ENCODE measurements around the gene GOLGB1. TPM values are rescaled to one million over a fixed set of nuclear protein-coding genes. Genes with fewer than 3 reads are reported as not detected.
"Not testable (repeated sequence)": the region's sequence is repeated elsewhere in the genome, so short reads cannot be mapped to it uniquely, and the experiment has no call there.

Gene GOLGB1
- total and polyA plus RNA-seq, 2 of the 4 experiments (the other 2 are of a cell fraction), result 13.3 to 30.3 TPM

DNA sequence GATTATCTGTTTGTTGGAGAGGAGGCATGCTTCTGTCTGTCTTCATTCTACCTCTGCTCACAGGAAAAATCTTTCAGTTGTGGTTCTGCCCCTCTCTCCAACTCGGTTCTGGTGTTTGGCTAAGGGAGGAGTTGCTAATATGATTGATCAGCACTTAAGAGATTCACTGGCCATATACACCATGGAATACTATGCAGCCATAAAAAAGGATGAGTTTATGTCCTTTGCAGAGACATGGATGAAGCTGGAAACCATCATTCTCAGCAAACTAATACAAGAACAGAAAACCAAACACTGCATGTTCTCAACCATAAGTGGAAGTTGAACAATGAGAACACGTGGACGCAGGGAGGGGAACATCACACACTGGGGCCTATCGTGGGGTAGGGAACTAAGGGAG lies 25.6 kb upstream of the GOLGB1 start:
- BruUV-seq (replicated peaks); H3K4me2 ChIP-seq (ENCODE audit: low read depth, low read length); H2BK5ac ChIP-seq (ENCODE audit: low read depth, low read length, poor library complexity, severe bottlenecking); H2AK9ac ChIP-seq (replicated peaks; ENCODE audit: low read depth, low read length, poor library complexity); H3K4ac ChIP-seq (ENCODE audit: low read depth, low read length); in situ Hi-C loops (cut with MboI; ENCODE audit: low sequenced_read_pairs); H3K18ac ChIP-seq (ENCODE audit: low read depth, low read length); H4K91ac ChIP-seq (ENCODE audit: insufficient read depth, low read depth, low read length); H3K9me3 ChIP-seq (ENCODE audit: control insufficient read depth, insufficient read depth, low read length); H2AFZ ChIP-seq (replicated peaks; ENCODE audit: low read length, poor library complexity); H3K9ac ChIP-seq (ENCODE audit: low read depth, low read length); POLR2A ChIA-PET (ENCODE audit: unreplicated experiment); H3K56ac ChIP-seq (ENCODE audit: extremely low read depth, insufficient read depth, low read length); H4K8ac ChIP-seq (ENCODE audit: low read depth in 2 of 2, low read length in 2 of 2); H2BK120ac ChIP-seq (ENCODE audit: low read depth, low read length); CTCF ChIA-PET; H3K27ac ChIP-seq (ENCODE audit: insufficient read depth, low read length); H3K14ac ChIP-seq (replicated peaks; ENCODE audit: low read depth, low read length); H3K9me1 ChIP-seq (ENCODE audit: insufficient read depth, low read length); H3K27me3 ChIP-seq (ENCODE audit: control insufficient read depth, insufficient read depth, low read length); DNase-seq; H3K4me3 ChIP-seq (ENCODE audit: insufficient read depth, low read depth, low read length); H2AK5ac ChIP-seq (ENCODE audit: low read depth, low read length); H3K23ac ChIP-seq (ENCODE audit: low read depth, low read length); H2BK20ac ChIP-seq (ENCODE audit: low read depth, low read length); H3K4me1 ChIP-seq (ENCODE audit: control insufficient read depth, insufficient read depth, low read length); H4K20me1 ChIP-seq (ENCODE audit: insufficient read depth, low read length); H4K5ac ChIP-seq (ENCODE audit: low read depth, low read length); intact Hi-C loops (cut with micrococcal nuclease); ATAC-seq (ENCODE audit: low read depth); dilution Hi-C loops (cut with HindIII; ENCODE audit: low sequenced_read_pairs, unreplicated experiment); H3K79me1 ChIP-seq (ENCODE audit: low read depth in 1 of 2, low read length in 2 of 2); H2BK15ac ChIP-seq (ENCODE audit: low read depth, low read length): not testable (repeated sequence)
- no CpG with 5 or more reads among the region's 4 CpGs for WGBS, 2 experiments (ENCODE audit: extremely low coverage in 2 of 2, insufficient read length in 1 of 2)
- peaks cover 12% of the 10 kb centered on the region for H3K36me3 ChIP-seq (ENCODE audit: control insufficient read depth, insufficient read depth, low read length)
